ENCODE results near the gene FAM81A. TPM values are rescaled to one million over a fixed set of nuclear protein-coding genes. Genes with fewer than 3 reads are reported as not detected.

The FAM81A gene
- total and polyA plus RNA-seq, 9 donors = 0.35 to 5.1 (median 0.85) TPM

DNA sequence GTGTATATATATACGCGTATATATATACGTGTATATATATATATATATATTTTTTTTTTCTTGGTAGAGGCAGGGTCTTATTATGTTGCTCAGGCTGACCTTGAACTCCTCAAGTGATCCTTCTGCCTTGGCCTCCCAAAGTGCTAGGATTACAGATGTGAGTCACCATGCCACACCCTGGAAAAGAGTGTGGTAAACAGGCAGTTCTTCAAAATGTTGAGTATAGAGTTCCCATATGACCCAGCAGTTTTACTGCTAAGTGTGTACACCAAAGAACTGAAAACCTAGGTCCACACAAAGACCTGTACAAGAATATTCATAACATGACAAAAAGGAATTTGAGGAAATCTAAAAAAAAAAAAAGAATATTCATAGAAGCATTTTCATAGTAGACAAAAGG, 101.8 kb downstream of the FAM81A start:
- DNase-seq = no peak
- H3K9me3 ChIP-seq = no peaks in the 10 kb centered on the region
- no peaks in the 10 kb centered on the region for H3K4me1 ChIP-seq (ENCODE audit: insufficient read depth)
- intact Hi-C loops (cut with DNase I) = loop anchor here in 2 of 4 donors (5.0 to 10.0 kb wide), 2 partner anchors 95 to 98 kb away; no protein-coding TSS in a partner anchor
- TF ChIP-seq, protein P1, sequence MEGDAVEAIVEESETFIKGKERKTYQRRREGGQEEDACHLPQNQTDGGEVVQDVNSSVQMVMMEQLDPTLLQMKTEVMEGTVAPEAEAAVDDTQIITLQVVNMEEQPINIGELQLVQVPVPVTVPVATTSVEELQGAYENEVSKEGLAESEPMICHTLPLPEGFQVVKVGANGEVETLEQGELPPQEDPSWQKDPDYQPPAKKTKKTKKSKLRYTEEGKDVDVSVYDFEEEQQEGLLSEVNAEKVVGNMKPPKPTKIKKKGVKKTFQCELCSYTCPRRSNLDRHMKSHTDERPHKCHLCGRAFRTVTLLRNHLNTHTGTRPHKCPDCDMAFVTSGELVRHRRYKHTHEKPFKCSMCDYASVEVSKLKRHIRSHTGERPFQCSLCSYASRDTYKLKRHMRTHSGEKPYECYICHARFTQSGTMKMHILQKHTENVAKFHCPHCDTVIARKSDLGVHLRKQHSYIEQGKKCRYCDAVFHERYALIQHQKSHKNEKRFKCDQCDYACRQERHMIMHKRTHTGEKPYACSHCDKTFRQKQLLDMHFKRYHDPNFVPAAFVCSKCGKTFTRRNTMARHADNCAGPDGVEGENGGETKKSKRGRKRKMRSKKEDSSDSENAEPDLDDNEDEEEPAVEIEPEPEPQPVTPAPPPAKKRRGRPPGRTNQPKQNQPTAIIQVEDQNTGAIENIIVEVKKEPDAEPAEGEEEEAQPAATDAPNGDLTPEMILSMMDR (IDR thresholded peaks at IDR 0.05) = no peak
- TF ChIP-seq POLR2A (IDR thresholded peaks at IDR 0.05) = no peak
- H3K4me3 ChIP-seq = no peak overlapping the region
- no peaks in the 10 kb centered on the region for H3K27me3 ChIP-seq
- 33 to 50% (median 45%) methylated on average over 2 to 3 of the region's 3 CpGs for WGBS, 3 donors
- H3K36me3 ChIP-seq = no peaks in the 10 kb centered on the region
- no peak overlapping the region for H3K27ac ChIP-seq

DNA sequence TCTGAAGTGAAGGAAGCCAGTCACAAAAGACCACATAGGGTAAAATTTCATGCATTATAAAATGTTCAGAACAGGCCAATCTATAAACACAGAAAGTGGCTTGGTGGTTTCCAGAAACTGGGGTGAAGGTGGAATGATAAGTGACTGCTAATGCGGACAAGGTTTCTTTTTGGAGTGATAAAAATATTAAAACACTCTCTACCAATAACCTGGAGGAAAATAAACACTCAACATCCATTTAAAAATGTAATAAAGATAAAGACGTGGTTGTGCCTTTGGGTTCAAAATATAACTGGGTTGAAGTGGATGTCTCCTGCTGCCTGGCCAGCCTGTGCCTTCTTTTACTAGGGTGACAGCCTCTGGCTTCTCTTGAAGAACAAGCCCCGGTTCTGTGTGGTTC, 102.7 kb downstream of the FAM81A start:
- WGBS, 3 donors = 31 to 60% (median 43%) methylated on average over 3 of the region's 3 CpGs
- intact Hi-C loops (cut with DNase I) = no loop called here

DNA sequence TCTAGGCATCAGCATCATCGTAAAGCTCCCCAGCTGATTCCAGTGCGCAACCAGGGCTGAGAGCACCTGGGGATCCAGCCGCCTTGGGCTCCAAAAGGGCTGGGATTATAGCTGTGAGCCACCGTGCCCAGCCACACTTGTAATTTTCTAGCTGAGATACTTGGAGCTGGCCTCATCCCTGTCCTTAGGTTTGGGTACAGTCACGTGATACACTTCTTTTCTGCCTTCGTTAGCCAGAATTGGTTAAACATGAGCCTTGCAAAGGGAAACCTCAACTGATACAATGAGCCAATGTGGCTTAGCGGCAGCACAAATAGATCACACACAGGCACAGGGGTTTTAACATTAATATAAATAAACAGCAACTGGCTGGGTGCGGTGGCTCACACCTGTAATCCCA, 103.8 kb downstream of the FAM81A start:
- WGBS, 3 donors = 80 to 85% (median 82%) methylated on average over 8 of the region's 8 CpGs
- TF ChIP-seq EP300 (IDR thresholded peaks at IDR 0.05) (no peak), POLR2A (IDR thresholded peaks at IDR 0.05) (no peak)
- TF ChIP-seq, protein P1 (IDR thresholded peaks at IDR 0.05) = no peak
- no peak overlapping the region for H3K27ac ChIP-seq
- no peak for DNase-seq
- no peaks in the 10 kb centered on the region for H3K9me3 ChIP-seq
- H3K36me3 ChIP-seq = no peaks in the 10 kb centered on the region
- no peaks in the 10 kb centered on the region for H3K27me3 ChIP-seq
- no peaks in the 10 kb centered on the region for H3K4me1 ChIP-seq (ENCODE audit: insufficient read depth)
- H3K4me3 ChIP-seq = no peak overlapping the region
- intact Hi-C loops (cut with DNase I) = no loop called here

More for the DNA sequence above, 102.7 kb downstream of the FAM81A start:
- no peaks in the 10 kb centered on the region for H3K36me3 ChIP-seq
- H3K9me3 ChIP-seq = no peaks in the 10 kb centered on the region
- H3K4me1 ChIP-seq (ENCODE audit: insufficient read depth) = no peaks in the 10 kb centered on the region
- no peak overlapping the region for H3K4me3 ChIP-seq
- no peaks in the 10 kb centered on the region for H3K27me3 ChIP-seq
- TF ChIP-seq, protein P1 (IDR thresholded peaks at IDR 0.05) = no peak
- TF ChIP-seq POLR2A (IDR thresholded peaks at IDR 0.05) (no peak), EP300 (IDR thresholded peaks at IDR 0.05) (no peak)
- DNase-seq = no peak
- no peak overlapping the region for H3K27ac ChIP-seq

DNA sequence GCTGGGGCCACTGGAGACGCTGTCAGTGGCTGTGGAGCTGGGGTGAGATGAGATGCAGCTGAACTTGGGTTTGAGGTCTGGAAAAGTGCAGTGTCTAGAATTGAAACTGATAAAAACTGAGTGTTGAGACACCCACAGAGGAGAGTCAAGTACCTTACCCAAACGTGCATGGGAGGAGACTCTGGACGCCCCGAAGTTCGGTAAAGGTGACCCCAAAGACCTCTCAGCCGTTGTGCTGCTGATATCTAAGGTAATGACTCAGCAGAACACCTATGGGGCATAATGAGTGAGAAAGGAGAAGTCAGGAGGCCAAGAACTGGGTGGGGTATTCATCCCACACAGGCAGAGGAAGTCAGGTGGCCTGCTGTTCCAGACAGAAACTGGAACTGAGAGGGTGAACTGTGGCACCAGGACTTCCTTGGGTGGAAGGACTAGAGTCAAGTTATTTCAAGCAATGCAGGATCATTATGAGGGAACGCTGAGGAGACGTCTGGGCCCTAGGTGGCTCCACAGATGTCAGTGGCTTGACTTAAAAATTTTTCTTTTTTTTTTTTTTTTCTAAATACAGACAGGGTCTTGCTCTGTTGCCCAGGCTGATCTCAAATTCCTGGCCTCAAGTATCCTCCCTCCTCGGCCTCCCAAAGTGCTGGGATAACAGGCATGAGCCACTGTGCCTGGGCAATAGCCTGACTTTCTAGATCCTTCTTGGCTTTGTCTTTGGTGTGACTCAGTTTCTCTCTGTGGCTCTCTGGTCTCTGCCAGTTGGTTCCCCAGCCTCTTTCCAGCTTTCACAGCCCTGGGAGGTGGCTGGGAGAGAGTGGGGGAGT, 105.9 kb downstream of the FAM81A start:
- Histone ChIP-seq H3K36me3 (no peaks in the 10 kb centered on the region), H3K4me3 (no peak overlapping the region), H3K9me3 (no peaks in the 10 kb centered on the region), H3K4me1 (ENCODE audit: insufficient read depth) (no peaks in the 10 kb centered on the region), H3K27me3 (no peaks in the 10 kb centered on the region), H3K27ac (no peak overlapping the region)
- TF ChIP-seq POLR2A (IDR thresholded peaks at IDR 0.05) = no peak
- TF ChIP-seq, protein P1 (IDR thresholded peaks at IDR 0.05) = no peak
- TF ChIP-seq EP300 (IDR thresholded peaks at IDR 0.05) = no peak
- intact Hi-C loops (cut with DNase I) = no loop called here
- WGBS, 3 donors = 61 to 69% (median 63%) methylated on average over 9 of the region's 9 CpGs
- DNase-seq = no peak

Data from ovary (tissue), 9 donors.